ENCODE results near the gene IPCEF1. TPM values are rescaled to one million over a fixed set of nuclear protein-coding genes. Genes with fewer than 3 reads are reported as not detected.

Gene IPCEF1
- total RNA-seq, 4 donors from 2014 or later, result 0.63 to 5.3 (median 1.9) TPM

DNA sequence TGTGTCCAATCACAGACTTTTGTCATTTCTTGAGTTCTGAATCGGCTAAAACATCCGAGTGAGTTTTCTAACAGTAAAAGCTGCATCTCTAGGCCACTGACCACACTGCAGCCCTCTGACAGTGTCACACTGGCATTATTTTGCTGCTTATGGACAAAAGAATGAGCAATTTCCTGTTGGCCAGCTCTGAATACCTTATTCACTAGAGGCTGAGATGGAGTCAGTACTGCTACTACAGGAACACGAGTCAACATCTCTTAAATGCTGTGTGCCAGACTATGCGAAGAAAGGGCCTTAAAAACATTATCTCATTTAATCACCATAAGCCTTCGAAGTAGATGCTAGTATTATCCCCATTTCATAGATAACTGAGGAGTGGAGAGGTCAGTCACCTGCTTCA lies 42.5 kb upstream of the IPCEF1 start:
- TF ChIP-seq CTCF (IDR thresholded peaks at IDR 0.05) (no peak), EP300 (IDR thresholded peaks at IDR 0.05) (peak in 1 of 2 donors; percentile 57)
- Histone ChIP-seq H3K4me3 (no peak overlapping the region), H3K4me1 (peaks cover 0 to 33% (median 7%) of the 10 kb centered on the region in 4 donors), H3K27ac (peak overlapping the region; percentile 36 to 91 (median 57)), H3K27me3 (no peaks in the 10 kb centered on the region), H3K9me3 (no peaks in the 10 kb centered on the region), H3K36me3 (peaks cover 0 to 6% (median 0%) of the 10 kb centered on the region in 3 donors)
- no peak for DNase-seq (ENCODE audit: low spot score in 2 of 2)
- 50 to 55% methylated on average over 5 of the region's 5 CpGs for WGBS, 2 donors

- 95 to 98% methylated on average over 9 of the region's 9 CpGs for WGBS, 2 donors
- peaks cover 0 to 6% (median 0%) of the 10 kb centered on the region in 3 donors for H3K36me3 ChIP-seq
- H3K9me3 ChIP-seq, result no peaks in the 10 kb centered on the region
- TF ChIP-seq POLR2A (IDR thresholded peaks at IDR 0.05) (no peak), EP300 (IDR thresholded peaks at IDR 0.05) (no peak), CTCF (IDR thresholded peaks at IDR 0.05) (no peak)
- H3K27me3 ChIP-seq, result no peaks in the 10 kb centered on the region
- DNase-seq (ENCODE audit: low spot score in 2 of 2), result no peak
- peaks cover 0 to 30% (median 2%) of the 10 kb centered on the region in 4 donors for H3K4me1 ChIP-seq
- H3K27ac ChIP-seq, result peak overlapping the region in 3 of 4 donors; percentile 27 to 91 (median 78)
- H3K4me3 ChIP-seq, result no peak overlapping the region
These were observed 41.0 kb upstream of the IPCEF1 start for GRCh38 chr6:154397491-154398195.

DNA sequence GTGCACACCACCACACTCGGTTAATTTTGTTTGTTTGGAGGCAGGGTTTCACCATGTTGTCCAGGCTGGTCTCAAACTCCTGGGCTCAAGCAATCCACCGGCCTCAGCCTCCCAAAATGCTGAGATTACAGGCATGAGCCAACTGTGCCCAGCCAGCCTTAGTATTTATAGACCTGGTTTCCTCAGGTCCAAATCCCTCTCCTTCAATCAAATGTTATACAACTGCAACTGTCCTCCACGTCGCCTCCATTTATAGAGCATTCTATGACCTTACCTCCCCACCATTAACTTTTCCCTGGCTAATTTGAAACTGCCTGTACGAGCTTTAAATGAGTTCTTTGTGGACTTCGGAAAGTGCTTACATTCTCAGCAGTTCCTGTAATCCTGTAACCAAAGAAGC lies 39.3 kb upstream of the IPCEF1 start:
- WGBS, 2 donors, result 63 to 69% methylated on average over 6 of the region's 6 CpGs

DNA sequence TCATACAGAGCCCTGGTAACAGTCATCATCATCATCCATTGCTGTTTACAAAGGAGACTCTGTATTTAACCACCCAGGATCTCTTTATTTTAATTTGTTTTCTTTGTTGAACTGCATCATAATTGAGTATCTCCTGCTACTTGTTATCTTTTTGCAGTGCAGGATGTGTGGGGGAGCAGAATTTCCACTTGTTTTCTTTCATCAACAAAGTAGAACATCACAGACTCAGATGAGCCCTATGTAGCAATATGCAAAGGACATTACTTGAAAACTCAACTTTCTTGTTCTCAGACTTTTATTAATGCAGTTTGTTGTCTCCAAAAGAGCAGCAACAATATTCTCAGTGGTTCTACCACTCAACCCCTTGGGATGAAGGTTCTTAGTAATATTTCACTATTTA lies 38.7 kb upstream of the IPCEF1 start:
- no peak for TF ChIP-seq POLR2A (IDR thresholded peaks at IDR 0.05)
- no peak for TF ChIP-seq EP300 (IDR thresholded peaks at IDR 0.05)
- no peak for TF ChIP-seq CTCF (IDR thresholded peaks at IDR 0.05)
- no peak overlapping the region for H3K4me3 ChIP-seq
- no peak for DNase-seq (ENCODE audit: low spot score in 2 of 2)
- H3K9me3 ChIP-seq, result peaks cover 0 to 2% (median 0%) of the 10 kb centered on the region in 4 donors
- H3K27ac ChIP-seq, result peak overlapping the region in 2 of 4 donors; percentile 53 to 73
- H3K27me3 ChIP-seq, result no peaks in the 10 kb centered on the region
- peaks cover 0 to 32% (median 2%) of the 10 kb centered on the region in 4 donors for H3K4me1 ChIP-seq
- H3K36me3 ChIP-seq, result no peaks in the 10 kb centered on the region

More for the DNA sequence above, 39.3 kb upstream of the IPCEF1 start:
- H3K27ac ChIP-seq, result peak overlapping the region in 3 of 4 donors; percentile 22 to 73 (median 53)
- peaks cover 0 to 32% (median 2%) of the 10 kb centered on the region in 4 donors for H3K4me1 ChIP-seq
- TF ChIP-seq EP300 (IDR thresholded peaks at IDR 0.05), result no peak
- TF ChIP-seq CTCF (IDR thresholded peaks at IDR 0.05), result no peak
- no peak for TF ChIP-seq POLR2A (IDR thresholded peaks at IDR 0.05)
- H3K27me3 ChIP-seq, result no peaks in the 10 kb centered on the region
- no peak for DNase-seq (ENCODE audit: low spot score in 2 of 2)
- no peak overlapping the region for H3K4me3 ChIP-seq
- H3K36me3 ChIP-seq, result no peaks in the 10 kb centered on the region
- no peaks in the 10 kb centered on the region for H3K9me3 ChIP-seq

- Histone ChIP-seq H3K36me3 (no peaks in the 10 kb centered on the region), H3K4me3 (no peak overlapping the region), H3K4me1 (peaks cover 0 to 31% (median 2%) of the 10 kb centered on the region in 4 donors), H3K9me3 (peaks cover 0 to 6% (median 0%) of the 10 kb centered on the region in 4 donors), H3K27me3 (no peaks in the 10 kb centered on the region), H3K27ac (peak overlapping the region in 2 of 4 donors; percentile 53 to 73)
- DNase-seq (ENCODE audit: low spot score in 2 of 2), result no peak
- 23 to 48% methylated on average over 3 of the region's 3 CpGs for WGBS, 2 donors
- TF ChIP-seq CTCF (IDR thresholded peaks at IDR 0.05) (no peak), POLR2A (IDR thresholded peaks at IDR 0.05) (no peak), EP300 (IDR thresholded peaks at IDR 0.05) (no peak)
These were observed 38.0 kb upstream of the IPCEF1 start for GRCh38 chr6:154394571-154394970.

Measured in tibial nerve (tissue), 4 donors.